T-helper 17 cell (primary cell): ENCODE results near the gene AKAP10. TPM values are rescaled to one million over a fixed set of nuclear protein-coding genes. Genes with fewer than 3 reads are reported as not detected.
"Not testable (repeated sequence)": the region's sequence is repeated elsewhere in the genome, so short reads cannot be mapped to it uniquely, and the experiment has no call there.

Experiments used
- ATAC-seq: fragments of 150-1000 bp; cut with Tn5 transposase; 2 replicates; pipeline ENCODE4 v1.10.0; 2021; ENCODE audit warnings: mild to moderate bottlenecking, moderate library complexity
- DNase-seq, 3 donors: peaks; one replicate each; pipeline versions ENCODE4 v3.0.0 to v3.0.0-alpha.2; 2020 to 2021
- H3K9me3 ChIP-seq: one replicate; pipeline ENCODE4 v1.7.0; 2013; ENCODE audit warnings: low read length, mild to moderate bottlenecking; ENCODE audit not compliant: control insufficient read depth, poor library complexity, severe bottlenecking
- H3K27ac Mint-ChIP-seq: one replicate; pipeline ENCODE4 v1.8.0; 2022; ENCODE audit warnings: mild to moderate bottlenecking, moderate library complexity, mixed read lengths
- H3K27me3 Mint-ChIP-seq: one replicate; pipeline ENCODE4 v1.8.0; 2022; ENCODE audit warnings: mixed read lengths
- H3K36me3 Mint-ChIP-seq: one replicate; pipeline ENCODE4 v1.8.0; 2022; ENCODE audit warnings: low read depth, mixed read lengths
- H3K4me1 Mint-ChIP-seq: one replicate; pipeline ENCODE4 v1.8.0; 2022; ENCODE audit warnings: mild to moderate bottlenecking, mixed read lengths
- H3K4me3 Mint-ChIP-seq: one replicate; pipeline ENCODE4 v1.8.0; 2022; ENCODE audit warnings: mild to moderate bottlenecking, moderate library complexity, mixed read lengths
- total RNA-seq, 4 donors: library from RNA in 2 of 4; stranded (reverse) in 2 of 4; gene quantifications; one replicate each; pipeline ENCODE4 v1.2.3 and lab custom pipeline; 2022 to 2026

The AKAP10 gene
- total RNA-seq, 2 donors from 2014 or later, result 39.8 to 41.1 TPM

DNA sequence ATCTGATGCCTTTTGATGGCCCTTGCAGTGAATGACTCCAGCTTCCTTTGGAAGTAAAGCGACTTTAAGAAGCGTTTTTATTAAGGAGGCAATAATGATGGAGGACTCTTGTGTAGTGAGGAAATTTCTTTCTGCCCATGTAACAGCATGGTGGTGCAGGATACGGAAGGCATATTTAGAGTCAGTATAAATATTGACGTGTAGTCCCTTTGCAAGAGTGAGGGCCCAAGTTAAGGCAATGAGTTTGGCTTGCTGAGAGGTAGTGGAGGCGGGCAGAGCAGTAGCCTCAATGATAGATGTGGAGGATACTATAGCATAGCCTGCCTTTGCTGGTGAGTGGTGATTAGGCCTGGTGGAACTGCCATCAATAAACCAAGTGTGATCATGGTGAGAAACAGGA, 87.6 kb downstream of the AKAP10 start:
- H3K27ac Mint-ChIP-seq, H3K36me3 Mint-ChIP-seq, H3K4me3 Mint-ChIP-seq, DNase-seq, H3K27me3 Mint-ChIP-seq, ATAC-seq, H3K4me1 Mint-ChIP-seq, H3K9me3 ChIP-seq: not testable (repeated sequence)

DNA sequence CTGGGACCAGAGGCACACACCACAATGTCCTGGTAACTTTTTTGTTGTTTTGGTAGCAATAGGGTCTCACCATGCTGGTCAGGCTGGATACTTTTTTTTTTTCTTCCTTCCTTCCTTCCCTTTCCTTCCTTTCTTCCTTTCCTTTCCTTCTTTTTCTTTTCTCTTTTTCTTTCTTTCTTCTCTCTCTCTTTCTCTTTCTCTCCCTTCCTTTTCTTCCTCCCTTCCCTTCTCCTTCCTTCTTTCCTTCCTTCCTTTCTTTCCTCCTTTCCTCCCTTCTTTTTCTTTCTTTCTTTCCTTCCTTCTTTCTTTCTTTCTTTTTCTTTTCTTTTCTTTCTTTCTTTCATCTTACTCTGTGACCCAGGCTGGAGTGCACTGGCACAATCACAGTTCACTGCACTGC, 91.5 kb downstream of the AKAP10 start:
- ATAC-seq (no peak), DNase-seq (no peak)
- Mint-ChIP-seq H3K4me3 (no peak overlapping the region), H3K4me1 (no peaks in the 10 kb centered on the region), H3K36me3 (no peaks in the 10 kb centered on the region), H3K27ac (peak overlapping the region; percentile 59), H3K27me3 (no peaks in the 10 kb centered on the region)
- no peaks in the 10 kb centered on the region for H3K9me3 ChIP-seq

DNA sequence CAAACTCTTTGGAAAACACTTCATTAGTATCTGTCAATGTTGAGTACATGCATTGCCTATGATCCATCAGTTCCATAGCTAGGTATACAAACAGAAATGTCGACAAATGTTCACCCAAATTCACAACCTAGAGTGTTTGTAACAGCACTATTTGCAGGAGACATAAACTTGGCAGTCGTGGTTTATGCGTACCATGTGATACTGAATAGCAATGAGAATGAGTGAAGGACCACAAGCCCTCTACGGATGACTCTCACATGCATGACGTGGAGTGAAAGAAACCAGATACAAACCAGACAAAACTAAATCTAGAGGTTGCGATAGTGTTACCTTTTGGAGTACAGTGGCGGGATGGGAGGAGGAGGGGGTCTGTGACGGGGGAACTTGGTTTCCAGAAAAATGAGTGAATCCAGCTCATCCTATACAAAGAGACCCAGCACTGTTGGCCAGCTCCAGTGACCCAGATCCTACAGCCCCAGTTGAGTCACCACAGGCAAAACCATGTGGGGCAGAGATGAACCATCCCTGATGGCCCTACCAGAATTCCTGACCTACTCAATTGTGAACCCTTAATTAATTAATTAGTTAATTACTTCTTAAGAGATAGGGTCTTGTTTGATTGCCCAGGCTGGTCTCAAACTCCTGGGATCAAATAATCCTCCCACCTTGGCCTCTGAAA, 94.0 kb downstream of the AKAP10 start:
- DNase-seq (no peak), ATAC-seq (no peak)
- no peak overlapping the region for H3K4me3 Mint-ChIP-seq
- H3K9me3 ChIP-seq, result no peaks in the 10 kb centered on the region
- no peak overlapping the region for H3K27ac Mint-ChIP-seq
- no peaks in the 10 kb centered on the region for H3K27me3 Mint-ChIP-seq
- H3K36me3 Mint-ChIP-seq, result no peaks in the 10 kb centered on the region
- peaks cover 7% of the 10 kb centered on the region for H3K4me1 Mint-ChIP-seq

DNA sequence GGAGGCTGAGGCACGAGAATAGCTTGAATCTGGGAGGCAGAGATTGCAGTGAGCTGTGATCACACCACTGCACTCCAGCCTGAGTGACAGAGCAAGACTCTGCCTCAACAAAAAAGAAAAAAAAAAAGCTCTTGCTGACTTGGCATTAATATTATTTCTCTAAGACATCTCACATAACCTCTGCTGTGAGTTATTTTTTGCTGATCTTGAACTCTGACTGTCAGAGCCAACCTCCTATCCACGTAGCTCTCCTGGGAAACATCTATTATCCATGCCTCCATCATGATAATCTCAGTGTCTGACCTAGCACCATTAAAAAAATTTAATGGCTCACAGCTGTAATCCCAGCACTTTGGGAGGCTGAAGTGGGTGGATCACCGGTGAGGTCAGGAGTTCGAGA, 97.2 kb downstream of the AKAP10 start:
- Mint-ChIP-seq H3K27ac (no peak overlapping the region), H3K4me3 (no peak overlapping the region), H3K27me3 (no peaks in the 10 kb centered on the region), H3K36me3 (no peaks in the 10 kb centered on the region), H3K4me1 (peaks cover 30% of the 10 kb centered on the region)
- ATAC-seq, result no peak
- DNase-seq, result no peak
- no peaks in the 10 kb centered on the region for H3K9me3 ChIP-seq

DNA sequence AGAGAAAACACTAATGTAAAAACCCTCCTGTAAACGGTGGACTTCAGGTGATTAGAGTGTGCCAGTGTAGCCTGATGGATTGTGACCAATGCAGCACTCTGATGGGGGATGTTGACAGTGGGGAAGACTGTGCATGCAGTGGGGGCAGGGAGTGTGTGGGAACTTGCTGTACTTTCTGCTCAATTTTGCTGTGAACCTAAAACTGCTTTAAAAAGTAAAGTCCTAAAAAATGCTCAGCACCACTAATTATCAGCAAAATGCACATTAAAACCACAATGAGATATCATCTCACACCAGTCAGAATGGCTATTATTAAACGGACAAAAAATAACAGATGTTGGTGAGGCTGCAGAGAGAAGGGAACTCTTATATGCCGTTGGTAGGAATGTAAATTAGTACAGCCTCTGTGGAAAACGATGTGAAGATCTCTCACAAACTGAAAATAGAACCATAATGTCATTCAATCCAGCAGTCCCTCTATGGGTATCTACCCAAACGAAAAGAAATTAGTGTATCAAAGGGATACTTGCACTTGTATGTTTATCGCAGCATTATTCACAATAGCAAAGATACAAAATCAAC, 100.2 kb downstream of the AKAP10 start:
- ATAC-seq (no peak), DNase-seq (no peak)
- no peaks in the 10 kb centered on the region for H3K9me3 ChIP-seq
- peaks cover 32% of the 10 kb centered on the region for H3K4me1 Mint-ChIP-seq
- H3K27ac Mint-ChIP-seq, result peak overlapping the region; percentile 83
- H3K36me3 Mint-ChIP-seq, result no peaks in the 10 kb centered on the region
- no peaks in the 10 kb centered on the region for H3K27me3 Mint-ChIP-seq
- H3K4me3 Mint-ChIP-seq, result no peak overlapping the region

DNA sequence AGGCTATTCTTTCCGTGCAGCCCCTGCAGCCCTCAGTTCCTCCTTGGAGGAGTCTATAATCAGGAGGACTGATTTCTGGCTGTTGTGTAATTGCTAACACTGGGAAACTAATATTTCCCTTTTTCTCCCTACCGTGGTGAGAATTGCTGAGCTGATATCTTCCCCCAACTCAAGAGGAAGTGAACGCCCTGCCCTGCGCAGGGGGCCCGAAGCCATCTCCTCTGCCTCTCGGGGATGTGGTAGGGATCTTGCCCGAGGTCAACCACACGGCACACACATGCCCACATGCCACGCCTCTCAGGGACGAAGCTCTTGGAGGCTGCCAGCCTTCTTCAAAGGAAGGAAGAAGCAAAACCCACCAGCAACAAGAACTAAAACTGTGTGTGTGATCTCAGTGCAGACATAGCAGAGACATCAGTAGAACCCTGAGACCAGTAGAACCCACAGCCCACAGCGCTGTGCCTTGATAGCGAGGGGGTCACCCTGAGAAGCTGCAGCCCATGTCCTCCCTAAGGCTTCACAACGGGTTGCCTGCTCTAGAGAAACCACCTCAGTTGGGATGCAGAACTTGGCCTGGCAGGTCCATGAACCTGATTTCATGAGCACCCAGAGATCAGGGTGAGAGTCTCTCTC, 101.0 kb downstream of the AKAP10 start:
- Mint-ChIP-seq H3K27ac (peak overlapping the region; percentile 83), H3K4me1 (peaks cover 32% of the 10 kb centered on the region), H3K36me3 (no peaks in the 10 kb centered on the region), H3K27me3 (no peaks in the 10 kb centered on the region), H3K4me3 (peak overlapping the region; percentile 82)
- peak; percentile 95 for ATAC-seq
- no peaks in the 10 kb centered on the region for H3K9me3 ChIP-seq
- peak; percentile 13 to 16 (median 15) for DNase-seq

DNA sequence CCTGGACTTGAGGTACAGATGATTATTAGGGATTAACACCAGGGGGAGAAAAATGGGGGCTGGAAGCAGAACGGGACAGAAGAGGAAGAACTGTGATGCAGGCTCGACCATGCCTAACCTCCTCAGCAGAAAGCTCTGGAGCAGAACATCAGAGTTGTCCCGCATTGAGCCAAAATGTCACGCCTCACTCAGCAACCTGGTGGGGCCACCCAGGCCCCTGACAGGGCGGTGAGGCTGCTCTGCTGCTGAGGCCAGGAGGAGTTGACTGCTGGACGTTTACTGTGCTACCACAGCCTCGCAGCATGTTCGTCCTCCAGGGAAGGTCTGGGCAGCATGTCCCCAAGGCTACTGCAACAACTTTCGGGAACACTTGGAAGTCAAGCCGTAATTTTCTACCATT, 103.4 kb downstream of the AKAP10 start:
- Mint-ChIP-seq H3K36me3 (no peaks in the 10 kb centered on the region), H3K27me3 (no peaks in the 10 kb centered on the region)

DNA sequence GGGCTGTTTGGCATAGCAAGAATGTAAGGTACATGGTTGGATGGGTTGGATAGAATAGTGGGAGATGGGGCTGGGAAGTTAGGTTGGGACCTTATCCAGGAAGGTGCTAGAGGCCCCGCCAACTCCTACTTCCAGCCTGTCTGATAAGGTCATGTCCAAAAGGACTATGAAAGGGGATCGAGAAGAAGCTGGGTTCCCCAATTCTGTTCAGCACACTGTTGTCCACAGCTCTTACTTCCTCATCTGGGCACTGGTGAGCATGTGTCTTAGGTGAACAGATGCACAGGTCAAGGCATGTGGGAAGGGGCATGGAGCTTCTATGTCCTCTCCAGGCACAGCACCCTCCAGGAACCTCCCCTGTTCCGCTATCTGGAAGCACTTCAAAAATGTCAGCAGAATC, 104.3 kb downstream of the AKAP10 start:
- Mint-ChIP-seq H3K4me1 (peaks cover 24% of the 10 kb centered on the region), H3K36me3 (no peaks in the 10 kb centered on the region), H3K4me3 (no peak overlapping the region), H3K27me3 (no peaks in the 10 kb centered on the region), H3K27ac (peak overlapping the region; percentile 29)
- no peaks in the 10 kb centered on the region for H3K9me3 ChIP-seq
- DNase-seq (no peak), ATAC-seq (no peak)

More for the DNA sequence above, 103.4 kb downstream of the AKAP10 start:
- H3K4me3 Mint-ChIP-seq, result no peak overlapping the region
- no peaks in the 10 kb centered on the region for H3K9me3 ChIP-seq
- ATAC-seq (no peak), DNase-seq (no peak)
- peak overlapping the region; percentile 83 for H3K27ac Mint-ChIP-seq
- H3K4me1 Mint-ChIP-seq, result peaks cover 28% of the 10 kb centered on the region

DNA sequence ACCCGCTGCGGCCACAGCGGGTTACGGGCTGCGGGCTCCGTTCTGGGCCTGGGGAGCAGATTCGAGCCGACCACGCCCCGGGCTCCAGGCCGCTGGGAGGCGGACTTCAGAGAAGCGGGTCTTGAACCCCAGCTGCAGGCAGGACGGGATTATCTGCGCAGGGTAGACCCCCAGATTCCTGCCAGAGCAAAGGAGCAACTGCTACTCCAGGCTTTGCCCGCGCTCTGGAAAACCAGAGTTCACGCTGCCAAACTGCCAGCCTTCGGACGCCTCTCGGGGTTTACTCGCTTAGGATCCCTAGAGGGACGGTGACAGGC, 109.6 kb downstream of the AKAP10 start:
- H3K27me3 Mint-ChIP-seq, result no peaks in the 10 kb centered on the region
- no peaks in the 10 kb centered on the region for H3K36me3 Mint-ChIP-seq
- DNase-seq, result no peak
- peaks cover 5% of the 10 kb centered on the region for H3K4me1 Mint-ChIP-seq
- H3K4me3 Mint-ChIP-seq, result peak overlapping the region; percentile 43
- ATAC-seq, result no peak
- H3K27ac Mint-ChIP-seq, result no peak overlapping the region
- H3K9me3 ChIP-seq, result no peaks in the 10 kb centered on the region

DNA sequence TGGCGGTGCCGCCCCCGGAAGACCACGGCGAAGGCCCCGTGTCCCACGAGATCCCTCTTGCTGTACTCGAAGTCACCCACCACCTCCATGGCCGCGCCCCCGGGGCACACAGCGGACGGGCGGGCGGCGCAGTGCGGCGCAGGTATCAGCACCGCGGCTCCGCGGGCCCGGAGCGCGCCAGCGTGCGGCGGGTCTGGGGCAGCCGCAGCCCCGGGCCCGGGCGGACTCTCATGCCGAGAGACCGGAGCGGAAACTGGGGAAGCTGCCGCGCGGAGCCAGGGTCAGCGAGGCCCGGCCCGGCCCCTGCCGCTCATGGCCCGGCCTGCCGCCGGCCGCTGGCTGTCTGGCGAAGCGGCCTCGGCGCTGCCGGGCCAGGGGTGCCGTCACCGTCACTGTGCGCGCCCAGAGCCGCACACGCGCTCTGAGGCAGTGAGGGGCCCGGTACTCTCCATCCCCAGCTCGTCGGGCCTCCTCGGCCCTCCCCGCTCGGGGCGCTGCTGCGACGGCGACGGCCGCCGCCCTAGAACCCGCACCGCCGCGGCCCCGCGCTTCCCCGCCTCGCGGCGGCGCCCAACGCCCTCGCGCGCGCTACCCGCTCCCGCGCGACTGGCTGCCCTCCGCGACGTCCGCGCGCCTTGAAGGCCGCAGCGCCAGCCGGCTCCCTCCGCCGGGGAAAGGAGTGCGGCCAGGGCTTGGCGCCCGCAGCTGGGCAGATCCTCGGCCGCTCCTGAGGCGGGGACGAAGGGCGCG, 110.1 kb downstream of the AKAP10 start, which contains the start of gene ULK2:
TSS of gene ULK2 (minus strand) at position 608 of the 750 bp plus-strand sequence. CDS start at position 89, 519 bp downstream.
- Mint-ChIP-seq H3K27ac (peak within 1 kb of the TSS; percentile 57), H3K4me1 (peaks cover 5% of the 10 kb centered on the region), H3K4me3 (peak within 1 kb of the TSS; percentile 84), H3K36me3 (no peaks in the 10 kb centered on the region), H3K27me3 (no peaks in the 10 kb centered on the region)
- DNase-seq (peak; percentile 28 to 35 (median 33)), ATAC-seq (peak; percentile 85)
- H3K9me3 ChIP-seq, result no peaks in the 10 kb centered on the region

DNA sequence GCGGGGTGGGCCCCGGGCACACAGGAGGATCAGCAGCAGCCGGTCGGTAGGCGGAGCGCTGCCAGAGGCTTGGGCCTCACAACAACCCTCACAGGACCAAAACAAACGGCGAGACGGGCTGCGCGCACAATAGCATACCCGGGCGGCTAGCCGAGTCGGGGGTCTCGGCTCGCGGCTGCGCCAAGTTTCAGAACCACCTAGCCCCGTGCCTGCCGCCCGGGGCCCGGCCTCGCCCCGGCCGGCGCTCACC, 110.6 kb downstream of the AKAP10 start:
- ATAC-seq (peak; percentile 64), DNase-seq (peak; percentile 16 to 25 (median 23))
- no peaks in the 10 kb centered on the region for H3K36me3 Mint-ChIP-seq
- H3K27ac Mint-ChIP-seq, result peak overlapping the region; percentile 57
- H3K4me3 Mint-ChIP-seq, result peak overlapping the region; percentile 84
- H3K27me3 Mint-ChIP-seq, result no peaks in the 10 kb centered on the region
- peaks cover 5% of the 10 kb centered on the region for H3K4me1 Mint-ChIP-seq
- no peaks in the 10 kb centered on the region for H3K9me3 ChIP-seq

DNA sequence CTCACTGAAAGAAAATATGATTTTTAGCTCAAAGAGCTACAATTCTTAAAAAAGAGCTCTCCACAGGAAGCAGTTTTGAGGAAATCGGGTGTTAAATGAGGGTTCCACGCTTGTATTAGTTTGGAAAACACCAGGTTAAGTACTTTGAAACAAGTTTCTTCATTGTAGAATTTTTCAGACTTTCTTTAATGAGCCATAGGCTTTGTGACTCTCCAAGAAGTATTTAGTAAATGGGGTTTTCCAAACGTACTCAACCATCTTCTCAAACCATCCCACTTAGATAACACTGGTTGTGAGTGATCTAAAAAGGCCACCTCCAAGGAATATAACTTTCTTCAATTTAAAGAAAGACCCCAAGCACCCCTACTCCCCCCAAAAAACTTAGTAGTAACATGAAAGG, 112.6 kb downstream of the AKAP10 start:
- no peaks in the 10 kb centered on the region for H3K36me3 Mint-ChIP-seq
- peaks cover 5% of the 10 kb centered on the region for H3K4me1 Mint-ChIP-seq
- H3K9me3 ChIP-seq, result no peaks in the 10 kb centered on the region
- DNase-seq (no peak), ATAC-seq (no peak)
- no peak overlapping the region for H3K27ac Mint-ChIP-seq
- no peak overlapping the region for H3K4me3 Mint-ChIP-seq
- H3K27me3 Mint-ChIP-seq, result no peaks in the 10 kb centered on the region

DNA sequence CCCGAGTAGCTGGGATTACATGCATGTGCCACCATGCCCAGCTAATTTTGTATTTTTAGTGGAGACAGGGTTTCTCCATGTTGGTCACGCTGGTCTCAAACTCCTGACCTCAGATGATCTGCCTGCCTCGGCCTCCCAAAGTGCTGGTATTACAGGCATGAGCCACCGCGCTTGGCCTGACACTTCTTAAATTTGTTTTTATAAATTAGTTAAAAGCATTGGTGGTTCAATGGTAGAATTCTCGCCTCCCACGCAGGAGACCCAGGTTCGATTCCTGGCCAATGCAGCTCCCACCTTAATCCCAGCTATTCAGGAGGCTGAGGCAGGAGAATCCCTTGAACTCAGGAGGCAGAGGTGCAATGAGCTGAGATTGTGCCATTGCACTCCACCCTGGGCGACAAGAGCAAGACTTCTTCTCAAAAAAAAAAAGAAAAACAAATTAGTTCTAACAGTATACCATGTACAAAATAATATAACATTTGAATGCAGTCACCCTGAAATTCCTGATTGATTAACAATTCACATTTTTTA, 116.9 kb downstream of the AKAP10 start:
- H3K4me1 Mint-ChIP-seq, H3K9me3 ChIP-seq, ATAC-seq: not testable (repeated sequence)

More for the DNA sequence above, 116.9 kb downstream of the AKAP10 start:
- H3K36me3 Mint-ChIP-seq, H3K27ac Mint-ChIP-seq, H3K4me3 Mint-ChIP-seq, H3K27me3 Mint-ChIP-seq, DNase-seq: not testable (repeated sequence)
